NT2/D1 (cell line): ENCODE measurements around the gene VIM.

Experiments used
- SUZ12 ChIP-seq: IDR thresholded peaks from 2 replicates; pipeline ENCODE4 v1.6.1; 2011; ENCODE audit not compliant: insufficient read length, insufficient read depth; ENCODE audit errors: extremely low read depth
- ZNF274 ChIP-seq: IDR thresholded peaks from 2 replicates; pipeline ENCODE4 v1.6.1; 2011; ENCODE audit warnings: mild to moderate bottlenecking, low read depth, low read length

DNA sequence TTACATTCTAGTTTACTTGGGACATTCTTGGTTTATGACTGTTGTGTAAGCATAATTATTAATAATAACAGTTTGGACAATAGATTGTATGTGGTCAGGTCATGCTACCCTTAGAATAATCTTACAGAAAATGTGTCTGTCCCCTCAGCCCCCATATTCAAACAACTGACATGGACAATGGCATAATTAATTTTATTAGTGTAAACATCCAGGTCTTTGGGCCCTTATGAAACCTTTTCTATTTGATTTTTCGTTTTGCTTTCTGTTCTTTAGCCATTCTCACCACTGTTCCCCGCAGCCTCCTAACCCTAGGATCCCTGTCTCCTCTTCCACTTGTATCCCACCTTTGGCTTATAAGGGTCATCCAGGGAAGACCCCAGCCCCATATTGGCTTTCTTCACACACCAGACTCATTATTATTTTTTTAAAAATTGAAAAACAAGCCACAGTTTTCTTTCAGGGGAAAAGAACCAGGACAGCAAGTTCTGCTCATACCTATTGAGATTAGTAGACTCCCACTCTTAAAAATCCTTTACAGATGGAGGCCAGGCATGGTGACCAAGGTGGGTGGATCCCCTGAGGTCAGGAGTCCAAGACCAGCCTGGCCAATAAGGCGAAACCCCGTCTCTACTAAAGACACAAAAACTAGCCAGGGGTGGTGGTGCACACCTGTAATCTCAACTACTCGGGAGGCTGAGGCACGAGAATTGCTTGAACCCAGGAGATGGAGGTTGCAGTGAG lies 11.5 kb downstream of the VIM start:
- TF ChIP-seq SUZ12 (no peak), ZNF274 (no peak)
